ENCODE measurements around the gene TEKT2.

- TF ChIP-seq, protein P1, sequence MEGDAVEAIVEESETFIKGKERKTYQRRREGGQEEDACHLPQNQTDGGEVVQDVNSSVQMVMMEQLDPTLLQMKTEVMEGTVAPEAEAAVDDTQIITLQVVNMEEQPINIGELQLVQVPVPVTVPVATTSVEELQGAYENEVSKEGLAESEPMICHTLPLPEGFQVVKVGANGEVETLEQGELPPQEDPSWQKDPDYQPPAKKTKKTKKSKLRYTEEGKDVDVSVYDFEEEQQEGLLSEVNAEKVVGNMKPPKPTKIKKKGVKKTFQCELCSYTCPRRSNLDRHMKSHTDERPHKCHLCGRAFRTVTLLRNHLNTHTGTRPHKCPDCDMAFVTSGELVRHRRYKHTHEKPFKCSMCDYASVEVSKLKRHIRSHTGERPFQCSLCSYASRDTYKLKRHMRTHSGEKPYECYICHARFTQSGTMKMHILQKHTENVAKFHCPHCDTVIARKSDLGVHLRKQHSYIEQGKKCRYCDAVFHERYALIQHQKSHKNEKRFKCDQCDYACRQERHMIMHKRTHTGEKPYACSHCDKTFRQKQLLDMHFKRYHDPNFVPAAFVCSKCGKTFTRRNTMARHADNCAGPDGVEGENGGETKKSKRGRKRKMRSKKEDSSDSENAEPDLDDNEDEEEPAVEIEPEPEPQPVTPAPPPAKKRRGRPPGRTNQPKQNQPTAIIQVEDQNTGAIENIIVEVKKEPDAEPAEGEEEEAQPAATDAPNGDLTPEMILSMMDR (conservative IDR thresholded peaks at IDR 0.05; ENCODE audit: low read depth, low read length), result no peak
- no peak for TF ChIP-seq CEBPB (IDR thresholded peaks at IDR 0.05; ENCODE audit: low read depth, low read length)
- TF ChIP-seq POLR2A (IDR thresholded peaks at IDR 0.05; ENCODE audit: low read depth, low read length), result no peak
- no peak for TF ChIP-seq FOS (IDR thresholded peaks at IDR 0.05; ENCODE audit: low read depth, low read length)
- no peak for TF ChIP-seq MXI1 (IDR thresholded peaks at IDR 0.05; ENCODE audit: borderline replicate concordance, low read depth, low read length)
- TF ChIP-seq RAD21 (IDR thresholded peaks at IDR 0.05; ENCODE audit: low read length), result no peak
- TF ChIP-seq, protein P2, sequence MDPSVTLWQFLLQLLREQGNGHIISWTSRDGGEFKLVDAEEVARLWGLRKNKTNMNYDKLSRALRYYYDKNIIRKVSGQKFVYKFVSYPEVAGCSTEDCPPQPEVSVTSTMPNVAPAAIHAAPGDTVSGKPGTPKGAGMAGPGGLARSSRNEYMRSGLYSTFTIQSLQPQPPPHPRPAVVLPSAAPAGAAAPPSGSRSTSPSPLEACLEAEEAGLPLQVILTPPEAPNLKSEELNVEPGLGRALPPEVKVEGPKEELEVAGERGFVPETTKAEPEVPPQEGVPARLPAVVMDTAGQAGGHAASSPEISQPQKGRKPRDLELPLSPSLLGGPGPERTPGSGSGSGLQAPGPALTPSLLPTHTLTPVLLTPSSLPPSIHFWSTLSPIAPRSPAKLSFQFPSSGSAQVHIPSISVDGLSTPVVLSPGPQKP (IDR thresholded peaks at IDR 0.05; ENCODE audit: borderline replicate concordance, low read depth, low read length), result no peak
- TF ChIP-seq MAFK (IDR thresholded peaks at IDR 0.05; ENCODE audit: low read depth, low read length), result no peak
- TF ChIP-seq RCOR1 (IDR thresholded peaks at IDR 0.05; ENCODE audit: insufficient replicate concordance, low read length), result no peak
- no peak for TF ChIP-seq MAZ (IDR thresholded peaks at IDR 0.05; ENCODE audit: borderline replicate concordance, low read depth, low read length)
- TF ChIP-seq NFE2L2 (IDR thresholded peaks at IDR 0.05; ENCODE audit: low read depth, low read length), result no peak
- TF ChIP-seq RFX5 (IDR thresholded peaks at IDR 0.05; ENCODE audit: low read depth, low read length), result no peak
- TF ChIP-seq USF2 (IDR thresholded peaks at IDR 0.05; ENCODE audit: low read depth, low read length), result no peak
These were observed 51.9 kb downstream of the TEKT2 start for GRCh38 chr1:36135796-36136195.

Data from IMR-90 (cell line).